HG03139 (cell line): ENCODE results near the gene MCIDAS.

Experiments used
- ATAC-seq: cut with Tn5 transposase; IDR thresholded peaks from one replicate; pipeline ENCODE4 v1.9.1; 2021; ENCODE audit not compliant: unreplicated experiment

The MCIDAS gene

GRCh38 chr5:55171471-55171870 is 55.6 kb downstream of the MCIDAS start:
- ATAC-seq: no peak
